K562 (cell line): ENCODE measurements around the gene UGT1A6. TPM values are rescaled to one million over a fixed set of nuclear protein-coding genes. Genes with fewer than 3 reads are reported as not detected.

Experiments
- ARNT ChIP-seq, 2 experiments: fragments of 450-650 bp; IDR thresholded peaks; 2 replicates each; pipeline ENCODE4 v1.6.1; 2016; ENCODE audit warnings: mild to moderate bottlenecking in 1 of 2
- ATF3 ChIP-seq, 2 experiments: fragments of 450-650 bp in 1 of 2; sonication (generic) in 1 of 2; formaldehyde crosslinking in 1 of 2; IDR thresholded peaks in 1 of 2; conservative IDR thresholded peaks in 1 of 2; 2 replicates each; pipeline versions ENCODE4 v1.6.1 to v1.8.1; 2016 to 2023; ENCODE audit warnings: mild to moderate bottlenecking in 2 of 2, moderate library complexity in 2 of 2, inconsistent platforms in 1 of 2, missing genetic modification reagents in 1 of 2
- CHD4 ChIP-seq: fragments of 200-600 bp; sonication (generic); IDR thresholded peaks from 3 replicates; pipeline ENCODE4 v1.6.1; 2012; ENCODE audit warnings: low read depth, mild to moderate bottlenecking, mixed read lengths, low read length, inconsistent platforms; ENCODE audit not compliant: insufficient read depth, insufficient replicate concordance, poor library complexity, severe bottlenecking
- CXXC5 ChIP-seq: fragments of 250-450 bp; sonication (Bioruptor Pico); IDR thresholded peaks from 2 replicates; pipeline ENCODE4 v1.8.0; 2022; ENCODE audit warnings: inconsistent platforms, mild to moderate bottlenecking, moderate library complexity
- ETS2 ChIP-seq: IDR thresholded peaks from 2 replicates; pipeline ENCODE4 v1.6.1; 2016; ENCODE audit warnings: borderline replicate concordance, missing genetic modification characterization, mild to moderate bottlenecking, moderate library complexity, missing compliant biosample characterization; ENCODE audit not compliant: poor library complexity, severe bottlenecking
- FOSL1 ChIP-seq: fragments of 200-800 bp; sonication (Bioruptor generic); conservative IDR thresholded peaks from 2 replicates; pipeline ENCODE4 v1.6.1; 2016; ENCODE audit warnings: missing genetic modification characterization, missing compliant biosample characterization
- GABPB2 ChIP-seq: fragments of 250-450 bp; sonication (Bioruptor Pico); conservative IDR thresholded peaks from 2 replicates; pipeline ENCODE4 v1.5.1; 2021; ENCODE audit warnings: mild to moderate bottlenecking
- HNRNPK ChIP-seq: fragments of 200-400 bp; formaldehyde crosslinking; IDR thresholded peaks from one replicate; pipeline ENCODE4 v1.6.1; 2018; ENCODE audit warnings: mild to moderate bottlenecking, low read depth, low read length; ENCODE audit not compliant: poor library complexity, severe bottlenecking
- L3MBTL2 ChIP-seq: fragments of 450-650 bp; IDR thresholded peaks from 2 replicates; pipeline ENCODE4 v1.6.1; 2016; ENCODE audit warnings: mild to moderate bottlenecking, moderate library complexity
- MXD1 ChIP-seq: fragments of 250-450 bp; sonication (Bioruptor Pico); IDR thresholded peaks from 2 replicates; pipeline ENCODE4 v1.8.0; 2021; ENCODE audit warnings: borderline replicate concordance, mild to moderate bottlenecking, moderate library complexity; ENCODE audit not compliant: poor library complexity, severe bottlenecking
- MYBL2 ChIP-seq, 2 experiments: fragments of 450-650 bp in 1 of 2; sonication (generic) in 1 of 2; formaldehyde crosslinking in 1 of 2; IDR thresholded peaks; 2 replicates each; pipeline versions ENCODE4 v1.6.1 to v1.8.1; 2017 to 2022; ENCODE audit warnings: borderline replicate concordance in 1 of 2, inconsistent platforms in 1 of 2, low read depth in 1 of 2, mild to moderate bottlenecking in 1 of 2, missing genetic modification reagents in 1 of 2, moderate library complexity in 1 of 2
- NONO ChIP-seq, 2 experiments: fragments of 200-400 bp in 1 of 2; fragments of 450-650 bp in 1 of 2; formaldehyde crosslinking in 1 of 2; IDR thresholded peaks; 2 replicates each; pipeline ENCODE4 v1.6.1; 2017; ENCODE audit warnings: low read depth in 2 of 2, mild to moderate bottlenecking in 2 of 2, moderate library complexity in 2 of 2, low read length in 1 of 2
- PTBP1 ChIP-seq: fragments of 200-400 bp; formaldehyde crosslinking; IDR thresholded peaks from 2 replicates; pipeline ENCODE4 v1.6.1; 2017; ENCODE audit warnings: low read depth, low read length
- SMARCC2 ChIP-seq: fragments of 450-650 bp; IDR thresholded peaks from 2 replicates; pipeline ENCODE4 v1.6.1; 2017; ENCODE audit warnings: antibody characterized with exemption, moderate library complexity, mild to moderate bottlenecking, low read depth
- SNIP1 ChIP-seq: fragments of 450-650 bp; IDR thresholded peaks from 2 replicates; pipeline ENCODE4 v1.7.1; 2017; ENCODE audit warnings: low read depth, mild to moderate bottlenecking
- SRSF1 ChIP-seq: fragments of 200-400 bp; formaldehyde crosslinking; IDR thresholded peaks from 2 replicates; pipeline ENCODE4 v1.6.1; 2017; ENCODE audit warnings: mild to moderate bottlenecking, low read depth, low read length, moderate library complexity
- TBP ChIP-seq: optimal IDR thresholded peaks from 2 replicates; pipeline ENCODE3; 2011; ENCODE audit warnings: low read depth, low read length, improper control_type of control experiment
- THAP7 ChIP-seq: fragments of 250-450 bp; sonication (Bioruptor Pico); IDR thresholded peaks from 2 replicates; pipeline ENCODE4 v1.5.0; 2021
- TRIM28 ChIP-seq: fragments of 450-650 bp; IDR thresholded peaks from 2 replicates; pipeline ENCODE4 v1.6.1; 2017
- ZNF408 ChIP-seq: fragments of 250-450 bp; sonication (Bioruptor Pico); IDR thresholded peaks from 2 replicates; pipeline ENCODE4 v1.4.0; 2020; ENCODE audit warnings: low read depth, mild to moderate bottlenecking, moderate library complexity
- ZNF766 ChIP-seq: fragments of 200-800 bp; sonication (Bioruptor generic); conservative IDR thresholded peaks from 2 replicates; pipeline ENCODE4 v1.6.1; 2016; ENCODE audit warnings: missing genetic modification characterization, missing compliant biosample characterization
- ZSCAN29 ChIP-seq: fragments of 450-650 bp; IDR thresholded peaks from 2 replicates; pipeline ENCODE4 v1.6.1; 2017
- ZZZ3 ChIP-seq: fragments of 450-650 bp; IDR thresholded peaks from 2 replicates; pipeline ENCODE4 v1.6.1; 2016; ENCODE audit warnings: antibody characterized with exemption, mild to moderate bottlenecking, moderate library complexity
- polyA plus RNA-seq, 8 experiments: library from polyadenylated mRNA; depleted of rRNA in 4 of 8; stranded (reverse) in 5 of 8; unstranded in 3 of 8; fragments of >200 nt; fragmentation: Nextera tagmentation in 2 of 8; fragmentation: Illumina TruSeq in 1 of 8; extraction: Ambion mirVana in 2 of 8; extraction: Trizol in 1 of 8; gene quantifications; 2 replicates each; pipeline versions ENCODE4 v1.2.1 to v1.2.3, GENCODE V29; 2011 to 2014; ENCODE audit warnings: inconsistent platforms in 1 of 8, missing spikeins in 1 of 8
- total RNA-seq, 7 experiments: library from RNA; depleted of rRNA in 6 of 7; stranded (reverse); fragments of >200 nt in 6 of 7; fragmentation: Illumina TruSeq in 2 of 7; extraction: Trizol in 2 of 7; gene quantifications; 2 replicates each; pipeline versions ENCODE4 v1.2.1 to v1.2.3, GENCODE V29; 2011 to 2021; ENCODE audit warnings: low replicate concordance in 1 of 7

UGT1A6 gene
- total and polyA plus RNA-seq, 9 of the 15 experiments (the other 6 are each of a cell fraction or from before 2014, with no cell fraction given) = not detected

GRCh38 chr2:233700028-233700635 is 7.4 kb downstream of the UGT1A6 start (continued):
- TF ChIP-seq ATF3 (IDR thresholded peaks at IDR 0.05) (peak; percentile 53), ATF3 (CRISPR knock-in tag; conservative IDR thresholded peaks at IDR 0.05) (no peak), FOSL1 (tag) (peak; percentile 31; the same call in 1 of the 2 replicates), PTBP1 (no peak), THAP7 (no peak), TRIM28 (no peak), ETS2 (no peak), HNRNPK (no peak), MXD1 (CRISPR knock-in tag) (no peak), SNIP1 (no peak), TBP (no peak), NONO (IDR thresholded peaks at IDR 0.05; ENCODE audit: low read depth in 2 of 2, low read length in 1 of 2) (no peak), ARNT (IDR thresholded peaks at IDR 0.05) (no peak), CXXC5 (CRISPR knock-in tag) (peak; percentile 40; the same call in 1 of the 2 replicates), MYBL2 (IDR thresholded peaks at IDR 0.05; ENCODE audit: low read depth) (peak; percentile 70; the same call in 1 of the 2 replicates), MYBL2 (CRISPR knock-in tag; IDR thresholded peaks at IDR 0.05; ENCODE audit: borderline replicate concordance) (no peak), ZSCAN29 (no peak), CHD4 (no peak), ZNF766 (CRISPR knock-in tag) (0 out of 2 replicates have a peak, but pooled peaks have one; percentile 51), SRSF1 (no peak), ZZZ3 (no peak), L3MBTL2 (no peak), ZNF408 (no peak), SMARCC2 (peak; percentile 75), GABPB2 (no peak)
